ENCODE data around the gene PIBF1.

GRCh38 chr13:73045031-73045430 is 263.1 kb downstream of the PIBF1 start:
- no peak for TF ChIP-seq CTCF (IDR thresholded peaks at IDR 0.05; ENCODE audit: insufficient read depth, low read length)
- TF ChIP-seq POLR2AphosphoS5 (IDR thresholded peaks at IDR 0.05; ENCODE audit: low read depth), result no peak

Measured in HL-60 (cell line).